T-helper 2 cell treated with Interferon-gamma antibody and Interleukin-4, amounts not matched to agents 5 μg/mL and 100 μg/mL, for 36 hours (primary cell): ENCODE data around the gene CTBP2.
"Not testable (repeated sequence)": the region's sequence is repeated elsewhere in the genome, so short reads cannot be mapped to it uniquely, and the experiment has no call there.

Source experiments
- DNase-seq: peaks from one replicate; pipeline ENCODE4 v3.0.0; 2021; ENCODE audit warnings: low spot score
- H3K27ac Mint-ChIP-seq: one replicate; pipeline ENCODE4 v1.8.0; 2021; ENCODE audit warnings: mild to moderate bottlenecking, mixed read lengths
- H3K27me3 Mint-ChIP-seq: one replicate; pipeline ENCODE4 v1.8.0; 2021; ENCODE audit warnings: low read depth, mixed read lengths
- H3K36me3 Mint-ChIP-seq: one replicate; pipeline ENCODE4 v1.8.0; 2021; ENCODE audit warnings: low read depth, mixed read lengths
- H3K4me1 Mint-ChIP-seq: one replicate; pipeline ENCODE4 v1.8.0; 2021; ENCODE audit warnings: low read depth, mixed read lengths
- H3K4me3 Mint-ChIP-seq: one replicate; pipeline ENCODE4 v1.8.0; 2022; ENCODE audit warnings: mild to moderate bottlenecking, moderate library complexity, mixed read lengths
- H3K9me3 Mint-ChIP-seq: one replicate; pipeline ENCODE4 v1.8.0; 2021; ENCODE audit warnings: mixed read lengths

CTBP2 gene

DNA sequence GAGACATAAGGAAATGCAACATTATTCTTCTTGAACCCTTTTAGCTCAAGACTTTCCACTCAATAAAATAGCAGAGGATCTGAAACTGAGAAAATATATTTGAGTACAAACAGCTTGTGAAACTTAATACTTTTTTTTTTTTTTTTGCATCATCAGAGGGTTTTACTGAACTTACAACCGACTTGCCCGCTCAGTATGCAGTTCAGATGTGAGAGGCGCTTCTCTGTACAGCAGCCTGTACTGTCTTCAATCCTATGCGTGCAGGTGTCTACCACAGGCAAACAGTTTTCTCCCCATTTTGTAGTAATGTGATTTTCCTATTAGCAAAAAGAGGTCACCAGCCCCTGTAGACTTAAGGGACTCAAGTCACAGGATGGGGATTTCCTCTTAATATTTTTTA lies 171.6 kb downstream of the CTBP2 start:
- H3K4me3 Mint-ChIP-seq, H3K27ac Mint-ChIP-seq, H3K4me1 Mint-ChIP-seq, H3K27me3 Mint-ChIP-seq, H3K9me3 Mint-ChIP-seq, DNase-seq: not testable (repeated sequence)
- peaks cover 15% of the 10 kb centered on the region for H3K36me3 Mint-ChIP-seq

DNA sequence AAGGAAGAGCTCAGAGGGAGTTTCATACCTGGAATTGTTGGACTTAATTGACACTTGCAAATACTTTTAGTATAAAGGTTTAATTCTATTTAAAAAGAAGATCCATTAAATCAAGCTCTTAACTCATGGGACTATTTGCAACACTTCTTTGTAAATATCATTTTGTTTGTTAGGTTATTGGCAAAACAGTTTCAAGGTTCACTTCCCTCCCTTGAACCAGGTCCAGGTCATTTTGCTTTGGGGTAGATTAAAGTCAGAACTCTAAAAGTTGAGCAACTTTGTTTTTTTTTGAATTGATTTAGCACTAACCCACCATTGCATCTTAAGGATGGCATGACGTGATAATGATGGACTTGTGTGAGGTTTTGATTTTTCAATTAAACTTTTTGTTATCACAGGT lies 172.6 kb downstream of the CTBP2 start:
- H3K4me3 Mint-ChIP-seq, result no peak overlapping the region
- peaks cover 10% of the 10 kb centered on the region for H3K4me1 Mint-ChIP-seq
- H3K36me3 Mint-ChIP-seq, result peaks cover 25% of the 10 kb centered on the region
- H3K27me3 Mint-ChIP-seq, result no peaks in the 10 kb centered on the region
- no peak for DNase-seq
- no peak overlapping the region for H3K27ac Mint-ChIP-seq
- H3K9me3 Mint-ChIP-seq, result no peaks in the 10 kb centered on the region

DNA sequence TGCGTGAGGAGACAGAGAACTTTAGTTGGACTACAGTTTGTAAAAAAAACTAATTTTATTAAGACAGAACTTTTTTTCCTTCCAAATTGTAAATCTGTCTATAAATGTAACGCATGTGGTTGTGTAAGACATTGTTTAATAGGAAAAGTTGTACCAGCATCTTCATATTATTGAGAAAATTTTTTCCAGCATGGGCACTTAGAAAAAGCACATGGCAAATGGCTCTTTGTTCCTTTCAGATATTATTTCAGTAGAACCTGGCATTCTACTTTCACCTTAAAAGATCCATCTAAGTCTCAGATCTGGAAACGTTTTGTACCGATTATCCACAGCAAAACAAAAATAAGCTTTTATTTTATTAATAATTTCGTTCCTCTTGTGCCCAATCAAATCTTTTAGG lies 175.2 kb downstream of the CTBP2 start:
- Mint-ChIP-seq H3K27ac (no peak overlapping the region), H3K36me3 (peaks cover 34% of the 10 kb centered on the region), H3K4me1 (peaks cover 10% of the 10 kb centered on the region), H3K27me3 (no peaks in the 10 kb centered on the region), H3K9me3 (no peaks in the 10 kb centered on the region), H3K4me3 (no peak overlapping the region)
- no peak for DNase-seq

DNA sequence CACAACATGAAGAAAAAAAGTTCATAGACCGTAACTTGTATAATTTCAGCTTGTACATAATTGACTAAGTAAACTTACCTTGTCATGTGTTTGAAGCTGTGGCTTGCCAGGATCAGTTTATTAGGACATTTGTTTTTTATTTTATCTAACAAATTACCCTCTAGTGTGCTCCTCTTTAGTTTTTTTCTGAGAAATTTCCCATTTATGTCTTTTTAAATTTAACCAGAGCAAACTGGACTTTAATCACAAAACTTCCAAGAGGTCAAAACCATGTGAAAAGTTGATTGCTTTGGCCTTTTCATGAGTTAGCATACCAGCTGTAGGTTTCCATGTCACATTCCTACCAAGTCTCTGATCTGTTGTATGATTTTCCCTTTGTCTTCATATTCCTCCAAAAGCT lies 176.0 kb downstream of the CTBP2 start:
- no peak overlapping the region for H3K27ac Mint-ChIP-seq

DNA sequence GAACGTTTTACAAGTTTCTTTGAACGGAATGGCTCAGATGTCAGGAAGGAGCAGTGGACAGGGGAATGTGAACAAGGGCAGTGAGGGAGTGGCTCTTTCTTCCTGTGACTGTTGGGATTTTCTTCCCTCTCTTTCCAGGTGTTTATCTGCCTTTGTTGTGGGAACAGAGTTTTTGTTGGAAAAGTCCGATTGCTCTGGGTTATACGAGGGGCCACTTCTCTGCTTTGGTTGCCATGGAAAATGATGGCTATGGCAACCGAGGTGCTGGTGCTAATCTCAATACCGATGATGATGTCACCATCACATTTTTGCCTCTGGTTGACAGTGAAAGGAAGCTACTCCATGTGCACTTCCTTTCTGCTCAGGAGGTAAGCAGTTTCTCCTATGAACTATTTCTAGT lies 177.0 kb downstream of the CTBP2 start:
- peaks cover 10% of the 10 kb centered on the region for H3K4me1 Mint-ChIP-seq
- no peak overlapping the region for H3K4me3 Mint-ChIP-seq
- no peak for DNase-seq
- H3K27ac Mint-ChIP-seq, result no peak overlapping the region
- H3K36me3 Mint-ChIP-seq, result peaks cover 38% of the 10 kb centered on the region
- H3K9me3 Mint-ChIP-seq, result no peaks in the 10 kb centered on the region
- no peaks in the 10 kb centered on the region for H3K27me3 Mint-ChIP-seq

More for the DNA sequence above, 176.0 kb downstream of the CTBP2 start:
- Mint-ChIP-seq H3K36me3 (peaks cover 35% of the 10 kb centered on the region), H3K4me1 (peaks cover 10% of the 10 kb centered on the region), H3K4me3 (no peak overlapping the region), H3K27me3 (no peaks in the 10 kb centered on the region), H3K9me3 (no peaks in the 10 kb centered on the region)
- no peak for DNase-seq

DNA sequence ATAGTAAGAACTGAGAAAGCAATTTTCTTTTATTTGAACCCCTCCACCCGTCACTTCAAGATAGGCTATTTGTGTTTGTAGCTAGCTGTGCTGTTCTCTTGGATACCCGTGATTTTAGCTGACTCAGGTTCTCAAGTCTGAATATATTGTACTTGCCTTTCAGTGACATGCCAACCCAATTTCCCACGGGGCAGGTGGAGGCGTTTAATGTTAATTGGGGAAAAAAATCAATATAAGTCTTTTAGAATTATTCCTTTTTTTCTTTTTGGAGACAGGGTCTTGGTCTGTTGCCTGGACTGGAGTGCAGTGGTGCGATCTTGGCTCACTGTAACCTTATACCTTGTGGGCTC lies 182.0 kb downstream of the CTBP2 start:
- H3K27ac Mint-ChIP-seq, result no peak overlapping the region
- H3K27me3 Mint-ChIP-seq, result no peaks in the 10 kb centered on the region
- peaks cover 13% of the 10 kb centered on the region for H3K4me1 Mint-ChIP-seq
- no peak for DNase-seq
- peaks cover 31% of the 10 kb centered on the region for H3K36me3 Mint-ChIP-seq
- no peaks in the 10 kb centered on the region for H3K9me3 Mint-ChIP-seq
- no peak overlapping the region for H3K4me3 Mint-ChIP-seq

DNA sequence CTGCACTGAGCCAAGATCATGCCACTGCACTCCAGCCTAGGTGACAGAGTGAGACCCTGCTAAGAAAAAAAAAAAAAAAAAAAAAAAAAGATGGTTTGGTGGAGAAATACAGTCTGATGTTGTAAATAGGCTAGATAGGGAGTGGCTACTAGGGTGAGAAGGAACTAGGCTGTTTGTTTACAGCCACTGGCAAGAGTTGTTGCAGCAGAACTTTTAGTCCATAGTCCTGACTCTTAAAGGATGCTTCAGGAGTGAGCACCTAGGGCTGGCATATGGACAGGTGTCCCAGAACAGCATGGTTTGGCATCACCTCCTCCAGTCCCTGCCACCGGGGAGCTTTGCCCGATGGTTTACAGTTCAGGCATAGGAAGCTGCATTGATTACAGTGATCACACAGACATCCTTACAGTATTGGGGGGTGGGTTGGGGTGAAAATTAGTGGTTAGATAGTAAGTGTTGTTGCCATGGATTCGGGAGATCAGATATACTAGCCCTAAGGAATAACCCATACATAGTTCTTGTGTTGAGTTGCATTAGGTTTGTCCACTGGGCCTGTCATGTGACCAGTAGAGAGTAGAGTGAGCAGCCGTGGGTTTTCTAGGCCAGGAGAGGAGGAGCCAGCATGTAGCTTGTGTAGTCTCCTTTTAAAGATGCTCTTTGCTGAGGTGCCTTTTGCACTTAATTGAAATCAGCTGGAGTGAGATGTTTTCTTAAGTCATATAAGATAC lies 182.6 kb downstream of the CTBP2 start:
- DNase-seq, result no peak
- no peak overlapping the region for H3K4me3 Mint-ChIP-seq
- no peak overlapping the region for H3K27ac Mint-ChIP-seq
- peaks cover 25% of the 10 kb centered on the region for H3K36me3 Mint-ChIP-seq
- H3K4me1 Mint-ChIP-seq, result peaks cover 8% of the 10 kb centered on the region
- no peaks in the 10 kb centered on the region for H3K9me3 Mint-ChIP-seq
- no peaks in the 10 kb centered on the region for H3K27me3 Mint-ChIP-seq

DNA sequence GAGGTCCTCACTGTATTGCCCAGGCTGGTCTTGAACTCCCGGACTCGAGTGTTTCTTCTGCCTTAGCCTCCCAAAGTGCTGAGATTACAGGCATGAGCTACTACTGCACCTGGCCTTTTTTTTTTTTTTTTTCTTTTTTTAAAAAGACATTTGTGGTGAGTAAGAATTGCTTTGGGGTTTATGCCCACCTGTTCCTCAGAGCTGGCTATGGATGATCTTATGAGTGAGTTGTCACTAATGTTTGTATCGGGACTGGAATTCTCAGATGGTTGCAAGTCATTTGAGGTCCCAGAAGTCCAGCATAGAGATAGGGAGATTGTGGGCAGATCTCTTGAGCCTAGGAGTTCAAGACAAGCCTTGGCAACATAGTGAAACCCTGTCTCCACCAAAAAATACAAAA lies 183.2 kb downstream of the CTBP2 start:
- Mint-ChIP-seq H3K27me3 (no peaks in the 10 kb centered on the region), H3K27ac (no peak overlapping the region), H3K4me3 (no peak overlapping the region), H3K36me3 (peaks cover 24% of the 10 kb centered on the region), H3K4me1 (peaks cover 9% of the 10 kb centered on the region), H3K9me3 (no peaks in the 10 kb centered on the region)
- no peak for DNase-seq

DNA sequence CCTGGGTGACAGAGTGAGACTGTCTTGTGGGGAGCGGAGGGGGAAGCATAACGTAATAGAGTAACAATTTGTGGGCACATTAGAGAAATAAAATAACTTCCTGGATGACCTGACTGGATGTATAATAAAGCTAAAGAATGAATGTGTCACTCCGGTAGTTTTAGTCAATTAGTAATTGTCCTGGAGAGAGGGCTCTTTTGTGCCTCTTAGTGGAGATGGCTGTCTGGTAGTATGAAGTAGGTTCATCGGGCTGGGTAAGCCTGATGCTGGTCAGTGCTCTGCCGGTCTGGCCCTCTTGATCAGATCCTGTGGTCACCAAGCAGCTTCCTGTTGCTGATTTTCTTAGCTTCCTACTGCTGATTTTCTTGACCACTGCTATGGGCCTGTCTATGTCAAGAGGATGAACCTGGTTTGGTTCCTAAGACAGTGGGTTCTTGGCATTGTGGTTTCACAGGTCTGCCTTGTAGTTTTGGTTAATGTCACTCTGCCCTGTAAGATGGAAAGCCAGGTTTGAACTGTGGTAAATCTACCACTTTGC lies 184.3 kb downstream of the CTBP2 start:
- H3K9me3 Mint-ChIP-seq, result no peaks in the 10 kb centered on the region
- peaks cover 18% of the 10 kb centered on the region for H3K36me3 Mint-ChIP-seq
- peaks cover 14% of the 10 kb centered on the region for H3K4me1 Mint-ChIP-seq
- no peak for DNase-seq
- no peak overlapping the region for H3K4me3 Mint-ChIP-seq
- H3K27me3 Mint-ChIP-seq, result no peaks in the 10 kb centered on the region
- no peak overlapping the region for H3K27ac Mint-ChIP-seq

DNA sequence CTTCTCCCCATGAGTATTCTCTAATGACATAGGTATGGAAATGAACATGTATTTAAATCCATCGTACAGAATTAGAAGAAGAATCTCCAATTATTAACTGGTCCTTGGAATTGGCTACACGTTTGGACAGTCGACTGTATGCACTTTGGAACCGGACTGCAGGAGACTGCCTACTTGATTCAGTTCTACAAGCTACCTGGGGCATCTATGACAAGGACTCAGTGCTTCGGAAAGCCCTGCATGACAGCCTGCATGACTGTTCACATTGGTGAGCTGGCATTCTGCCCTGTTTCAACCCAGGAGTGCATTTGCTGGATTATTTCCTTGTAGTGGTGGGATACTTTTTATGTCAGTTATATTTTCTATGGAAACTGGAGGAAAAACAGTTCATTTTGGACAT lies 186.2 kb downstream of the CTBP2 start:
- H3K27me3 Mint-ChIP-seq, result no peaks in the 10 kb centered on the region
- peaks cover 16% of the 10 kb centered on the region for H3K36me3 Mint-ChIP-seq
- no peak overlapping the region for H3K4me3 Mint-ChIP-seq
- no peak for DNase-seq
- peaks cover 14% of the 10 kb centered on the region for H3K4me1 Mint-ChIP-seq
- no peak overlapping the region for H3K27ac Mint-ChIP-seq
- no peaks in the 10 kb centered on the region for H3K9me3 Mint-ChIP-seq

DNA sequence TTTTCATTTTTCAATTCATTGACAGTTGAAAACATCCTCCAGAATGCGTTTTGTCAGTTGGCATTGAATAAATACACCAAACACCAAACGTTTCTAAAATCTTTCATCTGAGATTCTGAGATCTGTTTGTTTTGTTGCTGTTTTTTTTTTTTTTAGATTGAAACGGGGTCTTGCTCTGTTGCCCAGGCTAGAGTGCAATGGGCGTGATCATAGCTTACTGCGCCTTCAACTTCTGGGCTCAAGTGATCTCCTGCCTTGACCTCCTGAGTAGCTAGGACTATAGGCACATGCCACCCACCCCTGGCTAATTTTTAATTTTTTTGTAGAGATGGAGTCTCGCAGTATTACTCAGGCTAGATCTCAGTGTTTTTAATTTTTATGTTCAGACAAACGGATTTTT lies 187.7 kb downstream of the CTBP2 start:
- Mint-ChIP-seq H3K27me3 (no peaks in the 10 kb centered on the region), H3K9me3 (no peaks in the 10 kb centered on the region), H3K36me3 (peaks cover 19% of the 10 kb centered on the region), H3K4me1 (peaks cover 14% of the 10 kb centered on the region), H3K4me3 (no peak overlapping the region), H3K27ac (no peak overlapping the region)
- DNase-seq, result no peak

DNA sequence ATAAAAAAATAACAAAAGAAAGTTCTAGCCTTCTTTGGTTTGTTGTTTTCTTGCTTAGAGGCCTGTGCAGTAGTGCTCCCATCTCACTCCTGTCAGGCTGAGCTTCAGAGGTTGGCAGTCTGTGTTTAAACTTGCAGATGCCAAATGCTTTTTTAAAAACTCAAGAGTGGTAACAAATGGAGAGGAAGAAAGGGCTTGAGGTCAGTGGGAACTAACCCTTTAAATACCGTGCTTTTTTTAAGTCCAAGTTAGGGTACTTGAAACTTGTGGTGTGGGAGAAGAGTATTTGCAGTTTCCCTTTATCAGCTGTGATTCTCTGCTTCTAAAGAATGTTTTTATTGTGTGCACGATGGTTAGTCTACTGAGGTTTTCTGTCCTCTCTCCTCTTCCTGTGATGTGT lies 189.1 kb downstream of the CTBP2 start:
- DNase-seq, result no peak
- Mint-ChIP-seq H3K9me3 (no peaks in the 10 kb centered on the region), H3K27ac (no peak overlapping the region), H3K36me3 (peaks cover 25% of the 10 kb centered on the region), H3K4me3 (no peak overlapping the region), H3K4me1 (peaks cover 13% of the 10 kb centered on the region), H3K27me3 (no peaks in the 10 kb centered on the region)

DNA sequence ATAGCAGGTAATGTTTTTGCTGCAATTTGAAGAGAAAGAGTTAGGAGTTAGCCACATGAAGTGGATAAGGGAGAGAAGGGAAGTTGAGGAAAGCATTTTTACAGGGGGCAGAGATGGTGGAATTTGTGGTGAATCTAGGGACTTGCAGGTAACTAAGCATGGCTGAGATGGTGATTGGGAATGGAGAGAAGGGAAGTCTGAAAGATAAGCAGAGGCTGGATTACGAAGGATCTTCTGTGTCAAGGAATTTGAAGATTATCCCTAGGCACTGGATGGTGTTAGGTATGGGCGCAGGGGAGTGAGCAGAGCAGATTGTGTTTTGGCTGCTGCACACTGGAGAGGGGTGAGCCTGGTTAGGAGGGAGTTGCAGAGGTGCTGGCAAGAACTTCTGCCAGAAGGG lies 193.1 kb downstream of the CTBP2 start:
- no peak for DNase-seq
- H3K27ac Mint-ChIP-seq, result no peak overlapping the region
- H3K9me3 Mint-ChIP-seq, result no peaks in the 10 kb centered on the region
- H3K4me3 Mint-ChIP-seq, result no peak overlapping the region
- H3K36me3 Mint-ChIP-seq, result peaks cover 15% of the 10 kb centered on the region
- peaks cover 5% of the 10 kb centered on the region for H3K4me1 Mint-ChIP-seq
- H3K27me3 Mint-ChIP-seq, result no peaks in the 10 kb centered on the region

DNA sequence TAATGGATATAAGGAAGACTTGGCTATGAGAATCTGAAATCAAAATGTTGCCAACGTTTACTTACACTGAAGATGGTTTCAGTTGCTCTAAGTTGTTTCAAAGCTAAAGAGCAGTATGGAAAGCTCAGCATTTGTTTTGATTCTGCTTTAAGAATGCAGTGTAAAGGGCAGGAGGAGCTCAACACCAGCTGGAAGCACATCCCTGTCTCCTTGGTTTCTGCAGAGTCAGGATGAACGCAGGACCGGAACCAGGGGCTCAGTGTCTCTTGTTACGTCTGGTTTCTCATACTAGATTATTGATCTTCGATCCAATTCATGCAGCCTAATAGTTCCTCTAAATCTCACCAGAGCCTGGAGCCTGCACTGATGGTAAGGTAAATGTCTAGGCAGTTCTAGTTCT lies 194.4 kb downstream of the CTBP2 start:
- no peak overlapping the region for H3K27ac Mint-ChIP-seq
- H3K27me3 Mint-ChIP-seq, result no peaks in the 10 kb centered on the region
- no peak overlapping the region for H3K4me3 Mint-ChIP-seq
- H3K4me1 Mint-ChIP-seq, result peaks cover 2% of the 10 kb centered on the region
- H3K9me3 Mint-ChIP-seq, result no peaks in the 10 kb centered on the region
- H3K36me3 Mint-ChIP-seq, result peaks cover 15% of the 10 kb centered on the region
- DNase-seq, result no peak
